Activated CD8-positive, alpha-beta memory T cell treated with anti-CD3 and anti-CD28 coated beads for 4 hours (primary cell): ENCODE results near the gene TMCC2.

Experiments used
- DNase-seq, 2 donors: peaks; one replicate each; pipeline ENCODE4 v3.0.0-alpha.2; 2020; ENCODE audit warnings: low read depth in 2 of 2

TMCC2 gene

GRCh38 chr1:205259998-205260397, 32.3 kb downstream of the TMCC2 start:
- no peak for DNase-seq

GRCh38 chr1:205260948-205261732, 33.4 kb downstream of the TMCC2 start:
- no peak for DNase-seq

DNA sequence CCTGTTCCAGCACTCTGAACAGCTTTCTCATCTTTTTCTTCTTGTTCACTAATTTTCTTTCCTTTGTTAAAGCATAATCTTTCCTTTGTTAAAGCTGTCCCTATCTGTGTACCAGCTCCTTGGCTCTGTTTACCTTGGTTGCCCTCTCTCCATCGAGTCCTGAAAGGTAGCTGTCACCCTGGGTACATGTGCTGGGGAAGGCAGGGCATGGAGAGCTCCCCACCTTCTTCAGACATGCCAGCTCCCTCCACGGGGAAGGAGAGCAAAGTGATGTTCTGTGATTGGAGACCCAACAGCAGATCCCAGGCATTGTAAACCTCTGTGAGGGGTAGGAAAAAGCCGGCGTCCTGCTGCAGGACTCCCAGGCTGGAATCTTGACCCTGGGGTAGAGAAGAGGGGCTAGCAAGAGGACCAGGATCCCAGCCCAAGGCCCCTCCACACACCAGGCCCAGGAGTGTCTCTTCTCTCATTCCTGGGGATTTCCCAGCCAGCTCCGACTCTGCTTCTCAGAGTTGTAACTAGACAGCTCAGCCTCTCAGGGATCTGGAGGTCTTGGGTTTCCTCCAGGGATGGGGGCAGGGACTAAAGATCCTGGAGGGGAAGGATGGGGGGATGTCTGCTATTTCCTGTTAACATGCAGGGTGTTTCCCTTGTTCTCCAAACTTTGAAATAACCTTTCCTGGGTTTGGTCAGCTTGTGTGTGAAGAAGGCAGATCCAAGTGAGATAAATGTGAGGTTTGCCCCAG, 34.4 kb downstream of the TMCC2 start:
- no peak for DNase-seq

DNA sequence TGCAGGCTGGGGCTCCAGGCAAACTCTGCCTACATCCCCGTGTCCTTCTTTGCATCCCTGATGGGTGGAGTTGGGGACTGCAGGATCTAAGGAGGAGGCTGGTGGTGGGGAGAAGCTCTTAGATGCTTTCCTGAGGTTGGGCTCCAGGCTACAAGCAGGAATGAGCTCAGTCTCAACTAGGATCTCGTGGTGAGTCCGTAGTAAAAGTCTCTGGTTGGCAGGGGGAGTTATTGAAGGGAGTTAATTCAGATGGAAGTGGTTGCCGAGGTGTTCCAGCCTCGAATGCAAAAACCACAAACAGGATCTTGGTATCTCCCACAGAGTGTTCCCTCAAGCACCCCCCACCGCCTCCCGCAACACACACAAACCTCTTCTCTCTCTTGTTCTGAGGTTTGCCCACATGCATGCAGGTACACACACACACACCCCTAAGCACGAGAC, 35.0 kb downstream of the TMCC2 start:
- no peak for DNase-seq

DNA sequence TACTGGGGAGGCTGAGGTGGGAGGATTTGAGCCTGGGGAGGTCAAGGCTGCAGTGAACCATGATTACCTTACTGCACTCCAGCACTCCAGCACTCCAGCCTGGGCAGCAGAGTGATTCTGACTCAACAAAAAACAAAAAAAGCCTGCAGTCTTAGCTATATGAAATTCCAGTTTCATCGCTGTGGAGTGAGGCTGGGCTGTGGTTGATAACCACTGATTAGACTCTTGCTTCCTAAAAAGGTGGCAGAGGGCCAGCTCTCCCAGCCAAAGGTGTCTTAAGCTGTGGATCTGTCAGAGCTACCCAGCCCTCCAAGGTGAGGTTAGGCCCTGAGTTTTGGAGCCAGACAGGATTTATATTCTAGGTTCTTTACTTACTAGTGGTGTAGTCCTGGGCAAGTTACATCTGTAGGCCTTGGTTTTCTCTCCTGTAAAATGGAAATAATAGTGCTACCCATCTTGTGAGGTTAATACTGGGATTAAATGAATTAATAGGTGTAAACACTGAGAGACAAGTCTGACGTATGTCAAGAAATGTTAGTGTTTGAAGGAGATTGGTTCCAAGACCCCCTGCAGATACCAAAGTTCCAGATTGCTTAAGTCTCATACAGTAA, 35.9 kb downstream of the TMCC2 start:
- DNase-seq = no peak

- no peak for DNase-seq
These were observed 39.0 kb downstream of the TMCC2 start for GRCh38 chr1:205266611-205267305.

GRCh38 chr1:205267306-205267902, 39.7 kb downstream of the TMCC2 start:
- DNase-seq = no peak

GRCh38 chr1:205268846-205269680, 41.3 kb downstream of the TMCC2 start:
- DNase-seq = no peak

GRCh38 chr1:205269711-205270110, 42.0 kb downstream of the TMCC2 start:
- DNase-seq = no peak

DNA sequence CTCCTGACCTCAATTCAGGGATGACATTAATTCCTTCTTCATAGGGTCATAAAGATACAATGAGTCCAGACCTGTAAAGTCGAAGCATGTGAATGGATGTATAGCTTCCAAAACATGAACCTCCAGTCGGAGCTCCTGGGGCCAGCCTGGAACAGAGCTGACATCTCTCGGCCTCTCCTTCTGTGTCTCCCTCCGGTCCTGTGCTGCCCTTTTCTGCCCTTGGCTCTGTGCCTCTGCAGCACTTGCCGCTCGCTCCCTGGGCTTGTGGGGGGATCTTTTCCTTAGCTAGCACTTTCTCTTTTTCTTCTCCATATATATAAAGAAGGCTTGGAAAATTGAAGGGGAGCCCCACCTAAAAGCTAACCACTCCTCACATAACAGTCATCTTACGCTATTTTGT, 42.5 kb downstream of the TMCC2 start:
- DNase-seq = no peak

GRCh38 chr1:205270764-205271163, 43.0 kb downstream of the TMCC2 start:
- DNase-seq = no peak

DNA sequence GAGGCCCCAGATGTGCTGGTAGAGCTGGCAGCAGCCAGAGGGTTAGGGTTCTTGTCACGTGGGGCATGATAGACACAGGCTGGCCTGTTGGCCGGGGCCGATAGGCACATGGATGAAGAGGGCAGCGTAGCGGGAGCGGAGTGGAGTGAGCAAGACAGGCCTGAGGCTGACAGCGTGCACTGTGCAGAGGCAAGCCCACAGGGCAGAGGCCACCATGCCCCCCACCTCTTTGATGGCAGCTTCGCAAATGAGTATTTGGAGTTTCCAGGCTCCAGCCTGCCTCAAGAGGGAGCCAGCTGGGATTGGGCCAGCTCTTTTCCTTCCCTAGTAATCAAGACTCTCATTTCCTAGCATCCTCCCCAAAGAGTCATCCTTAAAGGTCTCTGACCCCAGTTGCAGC, 43.5 kb downstream of the TMCC2 start:
- DNase-seq = no peak

GRCh38 chr1:205271745-205272144, 44.0 kb downstream of the TMCC2 start:
- DNase-seq = no peak

GRCh38 chr1:205272536-205272935, 44.8 kb downstream of the TMCC2 start:
- DNase-seq = no peak

- peak; percentile 68 for DNase-seq
These were observed 45.8 kb downstream of the TMCC2 start for GRCh38 chr1:205273551-205273982.

DNA sequence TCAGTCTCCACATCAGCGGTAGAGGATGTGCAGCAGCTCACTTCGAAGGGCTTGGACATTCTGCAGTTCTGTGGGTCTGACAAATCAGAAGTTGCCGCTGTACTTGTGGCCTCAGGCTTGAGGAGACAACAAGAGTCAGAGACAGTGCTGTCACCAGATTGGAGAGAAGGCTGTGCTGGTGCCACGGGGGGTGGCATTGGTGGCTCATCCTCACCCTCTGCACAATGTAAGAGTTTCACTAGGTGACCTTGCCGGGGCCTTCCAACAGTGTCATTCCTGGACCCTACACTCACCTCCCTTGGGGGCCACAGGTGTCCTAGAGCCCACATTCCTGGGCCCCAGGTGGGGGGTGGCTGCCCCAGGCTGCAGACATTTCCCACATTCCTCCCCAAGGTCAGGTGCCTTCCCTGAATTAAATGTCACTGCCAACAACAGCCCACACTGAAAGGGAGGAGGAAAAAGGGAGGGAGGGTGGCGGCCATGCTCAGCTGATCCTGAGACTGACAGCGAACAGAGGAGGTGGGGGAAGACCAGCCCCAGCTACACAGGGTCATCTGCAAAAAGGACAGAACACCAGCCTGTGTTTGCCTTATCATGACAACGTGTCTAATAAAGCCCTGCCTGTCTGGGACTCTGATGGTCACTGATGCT, 46.4 kb downstream of the TMCC2 start:
- no peak for DNase-seq

- DNase-seq = no peak
These were observed 47.4 kb downstream of the TMCC2 start for GRCh38 chr1:205275133-205275532.

DNA sequence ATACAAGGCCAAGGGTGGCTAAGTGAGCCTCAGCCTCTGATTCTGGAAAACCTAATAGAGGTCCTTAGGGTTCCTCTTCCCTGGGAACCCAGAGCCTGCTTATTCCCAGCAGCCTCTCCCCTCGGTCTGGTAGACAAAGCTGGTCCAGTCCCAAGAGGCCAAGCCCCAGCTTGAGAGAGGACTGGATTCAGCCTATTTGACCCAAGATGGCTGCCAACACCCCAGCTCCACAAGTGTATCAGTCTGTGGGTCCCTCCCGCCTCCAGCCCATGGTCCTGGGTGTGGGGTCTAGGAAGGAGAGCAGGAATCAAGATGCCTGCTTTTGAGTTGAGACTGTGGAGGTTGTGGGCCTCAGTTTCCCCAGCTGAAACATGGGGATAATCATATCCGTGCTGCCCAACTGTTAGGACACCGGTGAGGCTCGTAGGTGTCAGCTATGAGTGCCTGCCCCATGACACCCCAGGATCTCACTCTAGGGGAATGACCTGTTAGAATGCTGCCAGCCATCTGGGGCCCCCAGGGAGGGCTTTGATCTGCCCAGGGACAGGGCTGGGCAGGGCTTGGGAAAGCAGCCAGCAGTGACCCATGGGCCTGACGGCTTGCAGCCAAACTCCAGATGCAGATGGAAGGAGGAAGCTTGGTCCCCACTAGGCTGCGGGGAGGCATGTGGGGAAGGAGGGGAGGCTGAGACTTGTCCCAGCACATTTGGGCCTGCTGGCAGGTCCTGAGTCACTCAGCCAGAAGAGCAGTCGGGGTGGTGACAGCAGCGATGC, 48.4 kb downstream of the TMCC2 start:
- no peak for DNase-seq

GRCh38 chr1:205276689-205277065, 48.9 kb downstream of the TMCC2 start:
- no peak for DNase-seq

GRCh38 chr1:205279986-205280385, 52.2 kb downstream of the TMCC2 start:
- DNase-seq = no peak
